NCI-H460 (cell line): ENCODE measurements around the gene LEMD2. TPM values are rescaled to one million over a fixed set of nuclear protein-coding genes. Genes with fewer than 3 reads are reported as not detected.

Source experiments
- DNase-seq: peaks from one replicate; pipeline ENCODE4 v3.0.0-alpha.2; 2016; ENCODE audit warnings: low read depth; ENCODE audit errors: extremely low read depth
- total RNA-seq: library from RNA; depleted of rRNA; stranded (reverse); fragments of >200 nt; shearing (Covaris generic); gene quantifications from 2 replicates; pipeline ENCODE4 v1.2.3, GENCODE V29; 2014

The LEMD2 gene
- total RNA-seq, 1 experiment from 2014 or later: 39.6 TPM

DNA sequence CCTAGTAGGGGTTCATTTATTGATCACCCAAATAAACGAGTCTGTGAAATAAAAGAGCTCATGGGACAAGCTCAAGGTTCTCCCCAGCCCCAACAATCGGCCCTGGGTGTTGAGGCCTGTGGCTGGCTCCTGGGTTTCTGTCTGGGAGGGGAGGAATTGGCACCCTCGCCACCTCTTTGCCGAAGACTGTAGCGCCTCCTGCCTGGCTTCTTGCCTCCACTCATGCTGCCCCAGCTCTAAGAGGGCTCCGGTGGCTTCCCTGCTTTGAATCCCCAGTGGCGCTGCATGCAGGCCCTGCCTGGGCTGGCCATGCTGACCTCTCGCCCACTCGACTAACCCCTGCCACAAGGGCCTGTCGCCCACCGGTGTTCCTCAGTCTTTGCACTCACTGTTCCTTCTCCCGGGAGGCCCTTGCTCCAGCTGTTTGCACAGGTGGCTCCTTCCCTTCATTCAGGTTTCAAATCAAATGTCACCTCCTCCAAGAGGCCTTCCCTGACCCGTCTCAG, 9.5 kb upstream of the LEMD2 start:
- no peak for DNase-seq

DNA sequence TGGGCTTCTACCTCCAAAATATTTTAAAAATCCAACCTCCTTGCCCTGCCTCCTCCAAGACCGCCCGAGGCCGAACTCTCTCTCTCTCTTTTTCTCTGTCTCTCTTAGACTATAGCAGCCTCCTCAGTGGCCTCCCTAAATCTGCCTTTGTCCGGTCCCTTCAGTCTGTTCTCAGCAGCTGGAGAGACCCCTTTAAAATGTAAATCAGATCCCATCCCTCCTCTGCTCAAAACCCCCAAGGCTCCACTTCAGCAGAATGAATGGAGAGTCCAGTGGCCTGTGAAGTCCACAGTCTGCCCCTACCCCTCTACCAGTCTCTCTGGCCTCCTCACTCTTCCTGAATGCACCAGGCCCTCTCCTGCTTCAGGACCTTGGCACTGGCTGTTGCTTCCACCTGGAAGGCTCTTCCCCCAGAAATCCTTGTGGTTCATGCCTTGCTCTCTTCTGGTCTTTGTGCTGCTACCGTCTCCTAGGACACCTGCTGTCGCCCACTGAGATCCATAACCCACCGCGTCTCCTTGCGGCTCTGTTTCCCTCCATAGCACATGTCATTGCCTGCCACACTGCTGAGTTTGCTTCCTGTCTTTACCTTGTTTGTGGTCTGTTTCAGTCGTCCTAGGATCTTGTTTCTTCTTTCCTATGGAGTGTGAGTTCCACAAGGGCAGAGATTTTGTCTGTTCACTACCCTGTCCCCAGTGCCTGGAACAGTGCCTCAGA, 8.9 kb upstream of the LEMD2 start:
- DNase-seq: no peak

DNA sequence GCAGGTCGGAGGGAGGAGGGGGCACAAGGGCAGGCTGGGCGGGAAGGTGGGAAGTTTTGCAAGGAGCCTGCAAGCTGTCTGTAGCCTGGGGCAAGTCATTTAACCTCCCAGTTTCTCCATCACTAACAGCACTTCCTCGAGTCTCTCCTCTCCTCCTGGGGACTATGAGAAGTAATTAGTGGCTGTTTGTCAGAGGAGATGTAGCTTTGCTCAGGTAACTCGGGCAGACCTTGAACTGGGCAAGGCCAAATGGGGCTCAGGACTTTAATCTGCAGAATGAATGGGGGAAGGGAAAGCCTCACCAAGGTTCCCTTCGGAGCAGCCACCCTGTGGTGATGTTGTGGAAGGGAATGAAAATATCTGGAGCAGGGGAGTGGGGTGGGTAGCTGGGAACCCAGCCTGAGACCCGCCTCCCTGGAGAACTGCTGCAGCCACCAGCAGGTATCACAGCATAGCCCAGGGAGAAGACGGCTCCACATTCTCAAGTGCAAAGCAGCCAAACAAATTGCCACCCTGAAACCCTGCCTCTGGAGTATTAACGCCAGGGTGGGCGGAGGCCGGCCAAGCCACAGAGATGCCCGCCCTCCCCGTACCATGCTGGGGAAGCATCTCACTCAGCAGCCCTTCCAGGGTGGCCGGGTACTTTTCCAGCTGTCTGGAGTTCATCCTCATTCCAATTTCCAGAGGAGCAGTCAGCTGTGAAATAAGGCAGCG, 6.1 kb upstream of the LEMD2 start:
- DNase-seq: no peak

DNA sequence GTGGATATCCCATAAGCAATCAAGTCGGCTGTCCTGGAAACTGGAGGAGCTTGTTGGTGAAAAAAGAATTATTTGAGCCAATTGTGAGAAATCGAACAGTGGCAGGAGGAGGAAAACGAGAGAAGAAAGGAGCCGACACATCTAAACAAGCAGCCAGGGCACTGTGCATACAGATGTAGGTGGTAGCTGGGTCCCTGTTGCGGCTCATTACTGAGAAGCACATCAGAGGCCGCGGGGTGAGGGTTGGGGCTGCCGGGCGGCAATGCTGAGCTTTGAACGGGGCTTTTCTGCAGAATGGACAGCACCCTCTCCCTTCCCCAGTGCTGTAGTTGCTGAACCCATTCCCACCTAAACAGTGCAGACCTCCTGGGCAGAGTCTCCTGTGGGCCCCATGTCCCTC, 4.1 kb upstream of the LEMD2 start:
- no peak for DNase-seq

DNA sequence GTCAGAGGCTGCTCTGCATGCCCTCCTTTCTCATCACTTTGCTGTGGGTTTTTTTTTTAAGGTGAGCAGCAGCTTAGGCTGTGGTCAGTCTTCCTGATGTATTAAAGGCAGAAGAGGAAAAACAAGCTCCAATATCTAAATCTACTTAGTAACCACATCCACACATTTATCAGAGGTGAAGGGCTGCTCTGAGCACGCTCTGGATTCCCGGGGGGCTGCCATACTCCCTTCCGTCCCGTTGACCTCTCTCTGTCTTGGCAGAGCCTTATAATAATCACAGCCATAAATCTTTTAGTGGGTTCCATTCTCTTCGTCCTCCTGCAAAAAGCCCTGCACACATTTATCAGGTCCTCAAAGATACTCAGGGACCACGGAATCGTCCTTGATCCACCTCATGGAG, 2.7 kb upstream of the LEMD2 start:
- DNase-seq: no peak

DNA sequence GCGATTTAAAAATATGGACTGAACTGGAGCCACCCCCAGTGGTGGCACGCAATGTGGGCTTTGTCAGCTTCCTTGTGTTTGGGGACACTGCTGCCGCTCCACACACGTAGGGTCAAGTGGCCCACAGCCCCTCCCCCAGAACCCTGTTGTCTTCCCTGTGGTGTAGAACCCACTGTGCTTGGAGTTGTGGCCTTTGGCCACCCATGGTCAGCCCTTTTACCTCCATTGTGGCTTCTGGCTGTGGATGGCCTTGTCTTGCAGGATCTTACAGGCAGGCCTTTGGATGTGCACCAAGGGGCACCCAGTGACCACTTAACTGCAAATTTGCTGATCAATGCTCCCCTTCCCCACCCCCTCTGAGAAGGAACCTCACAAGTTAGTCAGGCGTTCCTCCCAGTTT, 2.0 kb upstream of the LEMD2 start:
- no peak for DNase-seq

DNA sequence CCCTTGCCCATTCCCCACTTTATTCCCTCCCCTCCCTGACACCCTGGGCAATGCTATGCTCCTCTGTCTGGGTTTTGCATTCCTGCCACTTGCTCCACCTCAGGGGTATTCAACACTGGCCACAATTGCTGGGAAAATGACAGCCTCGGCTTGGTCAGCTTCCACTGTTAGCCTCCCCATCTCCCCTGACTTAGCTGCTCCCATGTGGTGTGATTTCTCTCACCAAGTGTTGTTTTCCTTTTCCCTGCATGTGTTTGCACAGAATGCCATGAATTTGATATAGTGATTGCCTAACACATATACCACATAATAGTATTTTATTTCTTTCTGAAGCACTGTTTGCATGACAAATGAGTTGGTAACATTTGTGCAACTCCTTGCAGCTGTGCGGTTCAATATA, 1.4 kb upstream of the LEMD2 start:
- no peak for DNase-seq

DNA sequence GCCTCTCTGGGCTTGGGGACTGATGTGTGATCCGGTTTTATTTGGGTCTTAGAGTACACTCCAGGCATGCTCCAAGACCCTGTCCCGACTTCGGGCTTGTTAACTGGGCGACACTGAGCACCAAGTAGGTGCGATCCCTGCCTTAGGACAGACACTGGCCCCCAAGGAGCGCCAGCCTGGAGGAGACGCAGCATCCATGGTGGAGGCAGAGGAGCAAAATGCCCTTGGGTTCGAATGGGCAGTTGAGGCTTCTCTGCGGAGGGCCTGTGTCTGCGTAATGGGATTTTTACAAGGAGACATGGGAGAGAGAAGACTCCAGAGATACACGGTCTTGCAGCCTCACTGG, 593 bp upstream of the LEMD2 start:
- DNase-seq: no peak

DNA sequence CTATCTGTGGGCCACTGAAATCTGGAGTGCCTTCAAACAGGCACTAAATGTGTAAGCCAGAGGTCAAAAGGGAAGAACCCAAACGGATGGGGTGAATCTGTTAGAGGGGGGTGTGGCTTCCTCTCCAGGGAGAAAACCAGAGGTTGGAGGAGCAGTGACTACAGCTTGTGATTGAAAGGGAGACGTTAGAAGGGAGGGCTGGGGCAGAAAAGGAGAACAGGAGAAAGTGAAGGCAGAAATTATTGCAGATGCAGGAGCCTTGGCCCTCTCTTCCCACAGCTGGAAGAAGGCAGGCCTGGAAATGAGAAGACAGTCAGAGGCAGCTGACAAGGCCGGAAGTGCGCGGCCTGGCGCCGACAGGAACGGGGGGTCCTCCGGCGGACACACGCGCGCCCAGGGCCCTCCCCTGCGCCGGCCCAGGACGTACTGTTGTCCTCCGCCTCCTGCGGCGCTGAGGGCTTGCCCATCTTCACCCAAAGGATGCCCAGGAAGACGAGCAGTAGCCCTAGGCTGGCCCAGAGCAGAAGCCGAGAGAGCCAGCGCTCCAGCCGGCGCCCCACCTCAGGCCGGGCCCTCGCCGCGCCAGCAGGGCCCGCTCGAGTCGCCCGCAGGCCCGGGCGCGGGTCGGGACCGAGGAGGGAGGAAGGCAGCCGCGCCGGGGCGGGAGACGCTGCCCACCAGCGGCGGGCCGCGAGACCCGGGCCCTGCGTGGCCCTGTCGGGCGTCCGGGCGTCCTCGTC, 806 bp downstream of the LEMD2 start:
- DNase-seq: no peak

DNA sequence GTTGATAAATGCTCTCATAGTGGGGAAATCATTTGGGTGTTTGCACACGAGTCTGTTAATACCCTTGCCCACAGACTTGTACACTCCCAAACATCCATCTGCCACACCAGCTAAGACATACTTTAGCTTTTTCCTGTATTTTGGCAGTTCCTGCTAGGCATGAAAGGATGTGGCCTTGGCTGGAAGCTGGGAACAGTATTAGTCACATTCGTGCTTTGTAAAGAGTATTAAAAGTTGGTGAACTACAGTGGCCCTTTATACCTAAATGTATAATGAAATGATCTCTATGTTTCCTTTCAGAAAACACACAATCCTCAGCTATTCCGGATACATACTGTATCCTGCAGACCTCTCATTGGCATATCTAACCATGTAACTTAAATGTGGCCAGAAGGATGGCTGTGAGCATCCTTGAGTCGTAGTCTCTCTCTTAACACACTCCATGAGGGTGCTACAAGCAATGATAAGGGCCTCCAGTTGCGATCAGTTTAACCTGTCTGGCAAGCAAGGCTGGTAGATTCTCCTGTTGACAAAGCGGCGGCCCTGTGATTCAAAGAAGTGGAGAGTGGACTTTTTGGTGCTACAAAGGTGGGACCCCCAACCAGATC, 1.5 kb downstream of the LEMD2 start:
- DNase-seq: no peak

DNA sequence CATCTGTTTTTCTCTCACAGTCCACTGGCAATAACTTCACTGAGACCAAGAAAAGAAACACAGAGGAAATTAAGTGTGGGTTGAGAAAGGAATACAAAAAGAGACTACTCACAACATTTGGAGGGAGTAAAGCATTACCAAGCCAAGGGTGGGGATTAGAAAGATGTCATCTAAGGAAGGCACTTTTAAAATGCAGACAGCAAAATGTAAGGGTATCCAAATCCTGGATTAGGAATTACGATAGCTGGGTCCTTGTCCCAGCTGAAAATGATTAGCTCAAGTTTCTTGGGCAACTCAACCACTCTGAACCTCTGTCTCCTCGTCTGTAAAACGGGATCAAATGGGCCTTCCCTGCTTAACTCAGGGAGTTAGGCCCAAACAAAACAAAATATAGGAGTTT, 2.2 kb downstream of the LEMD2 start:
- no peak for DNase-seq

DNA sequence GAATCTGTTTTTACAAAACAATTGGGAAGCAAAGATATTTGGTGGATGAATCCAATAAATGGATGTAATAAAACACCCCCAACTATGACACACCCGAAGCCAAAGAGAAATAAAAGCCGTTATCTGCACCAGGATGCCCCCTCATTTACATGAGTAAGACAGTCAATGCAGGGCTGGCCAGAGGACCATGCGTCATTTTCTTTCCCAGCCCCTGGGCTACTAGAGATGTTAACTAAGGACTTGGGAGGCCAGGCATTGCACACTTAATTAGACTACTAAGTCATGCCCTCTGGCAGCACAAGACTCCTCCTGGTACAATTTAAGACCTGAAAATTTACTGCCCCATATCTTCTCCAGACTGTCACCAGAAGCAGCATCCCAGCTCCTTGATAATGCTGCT, 3.2 kb downstream of the LEMD2 start:
- DNase-seq: no peak

DNA sequence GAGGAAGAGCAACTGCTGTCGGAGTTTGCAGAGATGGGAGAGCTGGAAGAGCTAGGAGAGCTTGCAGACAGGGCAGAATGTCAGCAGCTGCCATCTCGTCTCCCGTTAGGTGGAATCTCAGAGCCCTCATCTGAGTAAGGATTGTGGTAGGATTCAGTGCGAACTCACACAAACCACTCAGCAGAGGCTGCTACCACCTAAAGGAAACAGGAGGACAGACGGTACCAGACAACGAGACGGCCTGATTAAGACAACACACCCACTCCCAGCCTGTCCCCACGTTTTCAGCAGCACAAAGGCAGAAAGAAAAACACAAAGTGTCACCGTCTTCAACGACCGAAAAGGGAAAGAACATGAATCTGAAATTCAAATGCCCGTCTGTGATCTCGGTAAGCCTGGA, 4.1 kb downstream of the LEMD2 start:
- no peak for DNase-seq

DNA sequence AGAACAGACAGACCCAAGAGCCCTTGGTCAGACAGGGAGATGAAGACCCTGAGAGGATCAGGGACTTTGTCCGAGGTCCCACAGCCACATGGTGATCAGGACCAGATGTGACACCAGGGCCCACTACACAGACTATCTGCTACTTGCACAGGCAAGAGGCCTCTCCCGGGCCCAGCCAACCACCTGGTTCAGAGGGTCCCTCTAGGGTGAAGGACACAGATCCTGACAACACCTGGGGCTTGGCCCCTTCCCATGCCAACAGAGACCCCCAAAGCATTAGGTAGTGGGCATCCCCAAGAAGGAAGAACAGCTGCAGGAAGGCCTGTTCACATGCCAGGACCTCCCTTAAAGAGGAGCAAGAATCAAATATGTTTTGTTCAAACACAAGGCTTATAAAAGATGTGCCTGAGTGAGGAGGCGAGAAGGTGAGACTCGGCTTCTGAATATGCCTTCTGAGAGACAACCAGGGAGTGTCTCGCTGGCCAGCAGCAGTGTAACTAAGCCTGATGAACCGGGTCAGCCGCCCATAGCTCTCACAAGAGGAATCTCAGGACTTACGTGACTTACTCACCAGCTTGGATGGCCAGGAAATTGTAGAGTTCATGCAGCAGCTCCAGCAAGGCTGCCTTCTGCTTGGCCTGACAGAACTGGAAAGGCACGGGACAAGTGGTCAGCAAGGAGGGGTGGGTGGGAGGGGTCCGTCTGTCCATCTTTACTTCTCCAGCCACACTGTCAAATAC, 5.0 kb downstream of the LEMD2 start:
- DNase-seq: no peak

DNA sequence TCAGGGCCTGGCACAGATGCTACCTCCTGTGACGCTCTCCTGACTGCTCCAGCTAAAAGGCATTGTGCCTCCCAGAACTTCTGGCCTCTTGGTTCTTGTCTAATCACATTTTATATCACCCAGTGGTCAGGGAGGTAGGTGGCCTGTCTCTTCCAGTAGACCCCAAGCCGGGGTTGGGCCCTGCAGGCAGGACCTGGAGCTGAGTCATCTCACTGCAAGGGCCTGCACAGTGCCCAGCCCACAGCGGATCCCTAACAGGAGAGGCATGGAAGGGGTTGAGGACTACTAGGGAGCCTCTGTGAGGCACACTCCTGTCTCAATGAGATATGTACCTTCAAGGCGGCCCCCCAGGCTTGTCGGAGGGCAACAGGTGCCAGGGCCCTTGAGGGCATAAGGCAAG, 6.4 kb downstream of the LEMD2 start:
- no peak for DNase-seq

DNA sequence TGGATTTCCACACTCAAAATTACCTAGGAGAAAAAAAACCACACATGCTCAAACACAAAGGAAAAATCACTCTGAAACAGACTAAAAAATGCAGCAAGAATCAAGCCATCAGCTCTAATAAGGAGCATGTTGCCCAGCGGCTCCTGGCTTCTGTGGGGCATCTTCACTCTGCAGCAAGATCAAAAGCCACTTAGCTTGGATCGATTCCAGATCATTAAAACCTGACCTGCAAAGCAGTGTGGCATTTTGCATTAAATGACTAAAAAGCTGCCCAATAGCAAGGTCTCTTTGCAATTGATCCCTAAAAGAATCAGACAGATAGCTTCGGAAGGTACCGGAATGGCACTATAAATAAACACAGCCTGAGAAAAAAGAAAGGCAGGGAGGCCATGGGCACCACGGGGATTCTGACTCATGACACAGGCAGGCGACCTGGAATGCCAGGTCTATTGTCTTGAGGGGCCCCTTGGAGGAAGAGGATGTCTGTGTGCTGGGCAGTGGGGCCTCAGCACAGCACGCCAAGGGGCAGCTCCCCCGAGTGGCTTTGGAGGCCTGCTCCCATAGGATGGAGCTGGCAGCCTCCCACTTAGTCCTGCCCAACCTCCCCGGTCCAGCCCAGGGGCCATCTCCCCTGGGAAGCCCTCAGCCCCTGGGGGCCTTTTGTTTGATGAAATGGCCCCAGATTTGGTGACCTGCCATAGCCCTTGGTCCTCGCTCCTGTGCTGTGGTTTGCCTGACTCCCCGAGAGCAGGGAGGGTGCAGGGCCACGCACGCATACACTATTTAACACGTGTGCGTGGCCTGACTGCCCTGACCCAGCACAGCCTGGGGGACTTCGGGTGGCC, 7.6 kb downstream of the LEMD2 start:
- DNase-seq: no peak

DNA sequence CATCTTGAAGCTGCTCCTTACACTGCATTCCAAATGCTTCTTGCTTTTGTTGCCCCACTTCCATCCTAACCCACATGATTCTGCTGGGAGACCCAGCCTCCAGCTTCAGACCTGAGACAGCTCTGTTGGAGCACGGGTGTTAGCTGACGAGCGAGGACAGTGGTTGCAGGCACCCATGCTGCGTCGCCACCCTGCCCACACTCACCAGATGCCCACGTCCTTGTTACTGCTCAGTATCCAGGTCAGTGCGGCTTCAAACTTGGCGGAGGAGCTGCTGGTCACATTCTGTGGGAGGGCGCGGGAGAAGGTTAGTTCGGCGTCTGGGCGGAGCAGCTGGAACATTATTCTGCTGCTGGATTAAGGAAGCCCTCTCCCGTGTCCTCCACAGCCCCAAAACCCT, 9.0 kb downstream of the LEMD2 start:
- DNase-seq: no peak

DNA sequence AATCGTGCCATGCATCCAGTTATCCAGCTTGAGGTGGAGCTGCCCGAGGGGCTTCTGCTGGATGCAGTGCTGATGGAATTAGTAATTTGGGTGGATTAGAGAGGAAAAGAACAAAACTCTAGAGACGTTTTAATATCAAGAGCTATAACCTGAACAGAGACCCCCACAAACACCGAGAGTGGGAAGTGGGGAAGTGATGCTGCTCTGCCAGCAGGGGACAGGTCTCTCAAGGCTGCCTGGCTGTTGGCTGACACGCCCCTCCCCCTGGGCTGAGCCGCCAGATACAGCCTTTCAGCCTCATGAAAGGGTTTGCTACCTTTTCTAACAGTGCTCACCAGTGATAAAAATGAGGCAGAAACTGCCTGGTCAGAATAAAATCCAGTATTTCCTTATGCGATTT, 9.6 kb downstream of the LEMD2 start:
- DNase-seq: no peak

DNA sequence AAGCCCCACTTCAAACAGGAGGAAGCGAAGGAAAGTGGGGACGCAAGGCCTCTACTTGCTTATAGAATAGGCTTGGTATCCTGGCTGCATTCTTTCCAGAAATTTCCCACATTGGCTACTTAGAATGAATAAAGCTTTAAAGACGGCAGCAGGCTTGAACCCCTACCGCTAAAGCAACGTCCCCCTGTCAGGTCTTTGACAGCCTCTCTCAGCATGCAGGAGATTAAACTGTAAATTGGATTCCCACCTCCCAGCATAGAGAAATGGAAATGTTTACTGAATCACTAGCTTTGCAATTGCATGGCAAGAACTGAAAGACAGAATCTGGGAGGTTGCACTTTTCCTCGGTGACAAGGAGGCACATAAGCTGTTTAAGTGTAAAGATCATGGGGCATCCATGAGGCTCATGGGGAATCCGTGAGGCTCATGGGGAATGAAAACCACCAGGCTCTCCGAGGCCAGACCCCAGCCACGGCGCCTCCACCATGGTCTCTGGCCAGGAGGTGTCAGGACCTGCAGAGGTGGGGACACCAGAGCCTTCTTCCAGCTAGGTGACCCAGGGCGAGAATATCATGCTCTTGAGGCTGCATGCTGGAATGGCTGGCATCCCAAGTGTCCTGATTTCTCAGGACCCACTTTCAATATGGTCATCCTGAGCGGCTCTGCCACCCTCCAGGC, 10.3 kb downstream of the LEMD2 start:
- no peak for DNase-seq
